ENCODE results near the gene GPR31. TPM values are rescaled to one million over a fixed set of nuclear protein-coding genes. Genes with fewer than 3 reads are reported as not detected.

GPR31 gene
- total and polyA plus RNA-seq, 2 of the 4 experiments (the other 2 are of a cell fraction), result not detected

GRCh38 chr6:167153521-167153959, 4.2 kb downstream of the GPR31 start:
- Histone ChIP-seq H3K4me3 (ENCODE audit: insufficient read depth, low read depth, low read length) (no peak overlapping the region), H2AK5ac (ENCODE audit: low read depth, low read length) (no peak overlapping the region), H2BK120ac (ENCODE audit: low read depth, low read length) (no peak overlapping the region), H3K9me1 (ENCODE audit: insufficient read depth, low read length) (no peaks in the 10 kb centered on the region), H2AFZ (replicated peaks; ENCODE audit: low read length, poor library complexity) (no peak overlapping the region), H2BK5ac (ENCODE audit: low read depth, low read length, poor library complexity, severe bottlenecking) (no peak overlapping the region), H3K18ac (ENCODE audit: low read depth, low read length) (no peak overlapping the region), H3K9ac (ENCODE audit: low read depth, low read length) (no peak overlapping the region), H3K23ac (ENCODE audit: low read depth, low read length) (no peak overlapping the region), H3K36me3 (ENCODE audit: control insufficient read depth, insufficient read depth, low read length) (no peaks in the 10 kb centered on the region), H4K91ac (ENCODE audit: insufficient read depth, low read depth, low read length) (no peak overlapping the region), H3K14ac (replicated peaks; ENCODE audit: low read depth, low read length) (no peak overlapping the region), H3K79me1 (ENCODE audit: low read depth in 1 of 2, low read length in 2 of 2) (no peaks in the 10 kb centered on the region), H3K9me3 (ENCODE audit: control insufficient read depth, insufficient read depth, low read length) (peaks cover 18% of the 10 kb centered on the region), H3K56ac (ENCODE audit: extremely low read depth, insufficient read depth, low read length) (no peak overlapping the region), H3K4ac (ENCODE audit: low read depth, low read length) (no peak overlapping the region), H3K4me1 (ENCODE audit: control insufficient read depth, insufficient read depth, low read length) (no peaks in the 10 kb centered on the region), H2AK9ac (replicated peaks; ENCODE audit: low read depth, low read length, poor library complexity) (no peak overlapping the region), H3K27me3 (ENCODE audit: control insufficient read depth, insufficient read depth, low read length) (no peaks in the 10 kb centered on the region), H2BK15ac (ENCODE audit: low read depth, low read length) (no peak overlapping the region), H3K27ac (ENCODE audit: insufficient read depth, low read length) (no peak overlapping the region), H3K4me2 (ENCODE audit: low read depth, low read length) (no peak overlapping the region), H4K8ac (ENCODE audit: low read depth in 2 of 2, low read length in 2 of 2) (no peak overlapping the region), H4K20me1 (ENCODE audit: insufficient read depth, low read length) (no peaks in the 10 kb centered on the region), H4K5ac (ENCODE audit: low read depth, low read length) (no peak overlapping the region), H2BK20ac (ENCODE audit: low read depth, low read length) (no peak overlapping the region)
- intact Hi-C loops (cut with micrococcal nuclease) (no loop called here), in situ Hi-C loops (cut with MboI; ENCODE audit: low sequenced_read_pairs) (no loop called here), dilution Hi-C loops (cut with HindIII; ENCODE audit: low sequenced_read_pairs, unreplicated experiment) (no loop called here)
- no TSS peak for BruUV-seq (replicated peaks)
- WGBS, 2 experiments (ENCODE audit: extremely low coverage in 2 of 2, insufficient read length in 1 of 2), result no CpG with 5 or more reads among the region's 13 CpGs
- ATAC-seq (ENCODE audit: low read depth), result no peak
- TF ChIP-seq POLR2A (IDR thresholded peaks at IDR 0.05; ENCODE audit: low read depth, low read length) (no peak), ELK1 (IDR thresholded peaks at IDR 0.05; ENCODE audit: borderline replicate concordance, low read depth, low read length) (no peak), CHD1 (IDR thresholded peaks at IDR 0.05; ENCODE audit: low read depth, low read length) (no peak), SMC3 (IDR thresholded peaks at IDR 0.05; ENCODE audit: low read depth, low read length) (no peak), NFE2L2 (IDR thresholded peaks at IDR 0.05; ENCODE audit: low read depth, low read length) (no peak), BHLHE40 (IDR thresholded peaks at IDR 0.05; ENCODE audit: low read depth, low read length) (no peak), FOS (IDR thresholded peaks at IDR 0.05; ENCODE audit: low read depth, low read length) (no peak), MAZ (IDR thresholded peaks at IDR 0.05; ENCODE audit: borderline replicate concordance, low read depth, low read length) (no peak), RCOR1 (IDR thresholded peaks at IDR 0.05; ENCODE audit: insufficient replicate concordance, low read length) (no peak), MXI1 (IDR thresholded peaks at IDR 0.05; ENCODE audit: borderline replicate concordance, low read depth, low read length) (no peak), CEBPB (IDR thresholded peaks at IDR 0.05; ENCODE audit: low read depth, low read length) (no peak), RAD21 (IDR thresholded peaks at IDR 0.05; ENCODE audit: low read length) (no peak), MAFK (IDR thresholded peaks at IDR 0.05; ENCODE audit: low read depth, low read length) (no peak), RFX5 (IDR thresholded peaks at IDR 0.05; ENCODE audit: low read depth, low read length) (no peak)
- TF ChIP-seq, protein P1, sequence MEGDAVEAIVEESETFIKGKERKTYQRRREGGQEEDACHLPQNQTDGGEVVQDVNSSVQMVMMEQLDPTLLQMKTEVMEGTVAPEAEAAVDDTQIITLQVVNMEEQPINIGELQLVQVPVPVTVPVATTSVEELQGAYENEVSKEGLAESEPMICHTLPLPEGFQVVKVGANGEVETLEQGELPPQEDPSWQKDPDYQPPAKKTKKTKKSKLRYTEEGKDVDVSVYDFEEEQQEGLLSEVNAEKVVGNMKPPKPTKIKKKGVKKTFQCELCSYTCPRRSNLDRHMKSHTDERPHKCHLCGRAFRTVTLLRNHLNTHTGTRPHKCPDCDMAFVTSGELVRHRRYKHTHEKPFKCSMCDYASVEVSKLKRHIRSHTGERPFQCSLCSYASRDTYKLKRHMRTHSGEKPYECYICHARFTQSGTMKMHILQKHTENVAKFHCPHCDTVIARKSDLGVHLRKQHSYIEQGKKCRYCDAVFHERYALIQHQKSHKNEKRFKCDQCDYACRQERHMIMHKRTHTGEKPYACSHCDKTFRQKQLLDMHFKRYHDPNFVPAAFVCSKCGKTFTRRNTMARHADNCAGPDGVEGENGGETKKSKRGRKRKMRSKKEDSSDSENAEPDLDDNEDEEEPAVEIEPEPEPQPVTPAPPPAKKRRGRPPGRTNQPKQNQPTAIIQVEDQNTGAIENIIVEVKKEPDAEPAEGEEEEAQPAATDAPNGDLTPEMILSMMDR (conservative IDR thresholded peaks at IDR 0.05; ENCODE audit: low read depth, low read length), result no peak
- TF ChIP-seq, protein P2, sequence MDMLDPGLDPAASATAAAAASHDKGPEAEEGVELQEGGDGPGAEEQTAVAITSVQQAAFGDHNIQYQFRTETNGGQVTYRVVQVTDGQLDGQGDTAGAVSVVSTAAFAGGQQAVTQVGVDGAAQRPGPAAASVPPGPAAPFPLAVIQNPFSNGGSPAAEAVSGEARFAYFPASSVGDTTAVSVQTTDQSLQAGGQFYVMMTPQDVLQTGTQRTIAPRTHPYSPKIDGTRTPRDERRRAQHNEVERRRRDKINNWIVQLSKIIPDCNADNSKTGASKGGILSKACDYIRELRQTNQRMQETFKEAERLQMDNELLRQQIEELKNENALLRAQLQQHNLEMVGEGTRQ (IDR thresholded peaks at IDR 0.05; ENCODE audit: low read depth, low read length), result no peak
- ChIA-PET POLR2A (ENCODE audit: unreplicated experiment) (no interaction called here), CTCF (no interaction called here)
- peak; percentile 5 for DNase-seq
